Left ventricle myocardium superior (tissue), 1 donor: ENCODE data around the gene ZBTB17. TPM values are rescaled to one million over a fixed set of nuclear protein-coding genes. Genes with fewer than 3 reads are reported as not detected.
A peak's percentile ranks its signal among the peaks of the same experiment; 100 is the strongest.

Experiments used
- ATAC-seq: fragments of 200-7000 bp; cut with Tn5 transposase; one replicate; pipeline ENCODE4 v1.9.1; 2020; ENCODE audit warnings: mild to moderate bottlenecking, moderate library complexity
- DNase-seq: peaks from one replicate; pipeline ENCODE4 v3.0.0-alpha.2; 2020
- intact Hi-C: fragments of 100-400 bp; cut with micrococcal nuclease; formaldehyde crosslinking; loops from one replicate; pipeline ENCODE4 v1.11.0; 2022
- total RNA-seq: library from RNA; stranded (reverse); fragmentation: NEBNext Ultra II Directional; extraction: Animal tissue kit (Norgen Biotek cat#: 25700); gene quantifications from one replicate; pipeline ENCODE4 v1.2.1, GENCODE V29; 2021
- donor health status: DM: no; HTN: yes; CAD: no; lungs with severe emphysema.

The ZBTB17 gene
- total RNA-seq, 1 donor from 2014 or later, result 27.3 TPM

GRCh38 chr1:15942661-15943327 is 33.1 kb downstream of the ZBTB17 start:
- ATAC-seq (no peak), DNase-seq (no peak)

DNA sequence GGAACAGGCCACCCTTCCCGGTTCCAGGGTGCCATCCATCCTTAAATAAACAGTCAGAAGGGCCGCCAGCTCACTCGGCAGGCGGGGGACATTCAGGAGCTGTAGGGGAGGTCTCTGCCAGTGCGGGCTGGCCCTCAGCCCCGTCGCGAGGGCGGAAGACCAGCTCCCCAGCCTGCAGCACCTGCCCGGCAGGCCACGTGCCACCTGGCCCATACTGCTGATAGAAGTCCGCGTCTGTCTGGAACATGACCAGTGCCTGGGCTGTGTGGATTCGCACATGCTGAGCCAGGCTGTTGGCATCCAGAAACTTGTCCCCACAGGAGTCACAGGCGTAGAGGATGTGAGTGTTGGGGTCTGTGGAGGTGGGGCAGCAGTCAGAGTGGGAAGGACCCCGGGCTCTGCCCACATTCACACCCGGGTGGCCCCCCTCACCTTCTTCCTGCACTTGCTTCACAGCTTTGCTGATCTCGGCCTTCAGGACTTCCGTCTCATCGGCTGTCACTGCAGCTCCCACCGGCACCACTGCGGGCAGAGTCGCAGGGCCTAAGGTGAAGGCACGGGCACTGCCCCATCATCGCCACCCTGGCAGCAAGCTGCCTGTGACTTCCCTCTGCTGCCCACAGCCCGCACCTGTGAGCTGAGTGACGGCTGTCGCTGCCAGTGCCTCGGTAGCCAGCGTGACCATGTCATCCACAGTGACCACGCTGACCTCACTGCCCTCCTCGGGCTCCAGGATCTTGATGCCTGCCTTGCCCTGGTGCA is 33.8 kb downstream of the ZBTB17 start:
- DNase-seq, result no peak
- ATAC-seq, result no peak
- intact Hi-C loops, result no loop called here

More at GRCh38 chr1:15942661-15943327, 33.1 kb downstream of the ZBTB17 start:
- intact Hi-C loops, result no loop called here

GRCh38 chr1:15941044-15941840 is 34.7 kb downstream of the ZBTB17 start:
- ATAC-seq, result no peak
- no peak for DNase-seq
- intact Hi-C loops, result no loop called here

GRCh38 chr1:15940110-15941043 is 35.5 kb downstream of the ZBTB17 start:
- DNase-seq (no peak), ATAC-seq (no peak)
- intact Hi-C loops, result no loop called here

DNA sequence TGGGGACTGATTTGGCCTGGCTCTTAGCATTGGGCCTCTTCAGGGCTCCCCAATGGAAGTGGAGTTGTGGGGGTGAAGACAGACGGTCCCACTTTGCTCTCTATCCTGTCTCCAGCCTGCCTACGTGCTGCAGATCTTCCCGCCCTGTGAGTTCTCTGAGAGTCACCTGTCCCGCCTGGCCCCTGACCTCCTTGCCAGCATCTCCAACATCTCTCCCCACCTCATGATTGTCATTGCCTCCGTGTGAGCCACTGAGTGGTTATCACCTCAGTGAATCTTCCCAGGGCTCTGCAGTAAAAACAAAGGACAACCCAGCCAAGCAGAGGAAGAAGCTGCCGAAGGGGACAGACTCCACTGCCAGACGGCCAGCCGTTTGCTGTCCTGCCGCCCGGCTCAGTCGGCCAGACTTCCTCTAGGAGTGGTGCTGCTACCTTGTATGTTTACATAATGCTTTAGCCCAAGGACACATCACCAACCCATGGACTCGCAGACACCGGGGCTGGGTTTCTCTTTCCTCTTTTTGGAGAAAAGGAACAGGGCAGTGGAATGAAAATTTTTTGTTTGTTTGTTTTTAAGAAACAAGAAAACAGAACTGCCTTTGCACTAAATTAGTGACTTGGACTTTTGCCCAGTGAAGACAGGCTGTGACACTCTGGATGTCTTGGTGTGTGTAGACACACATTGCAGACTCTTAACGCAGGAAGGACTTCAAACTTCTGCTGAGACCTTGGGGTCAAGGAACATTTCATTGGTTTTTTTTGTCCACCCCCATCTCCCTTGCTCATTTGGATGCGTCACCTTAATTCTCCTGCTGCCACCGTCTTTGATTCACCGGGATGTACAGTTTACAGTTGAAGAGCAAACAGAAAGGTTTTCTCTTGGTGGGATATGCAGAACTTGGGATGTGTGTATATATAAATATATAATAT is 36.5 kb downstream of the ZBTB17 start:
- DNase-seq (no peak), ATAC-seq (peak; percentile 41)
- intact Hi-C loops, result no loop called here

GRCh38 chr1:15938628-15939161 is 37.2 kb downstream of the ZBTB17 start:
- intact Hi-C loops, result no loop called here
- DNase-seq, result no peak
- ATAC-seq, result no peak

DNA sequence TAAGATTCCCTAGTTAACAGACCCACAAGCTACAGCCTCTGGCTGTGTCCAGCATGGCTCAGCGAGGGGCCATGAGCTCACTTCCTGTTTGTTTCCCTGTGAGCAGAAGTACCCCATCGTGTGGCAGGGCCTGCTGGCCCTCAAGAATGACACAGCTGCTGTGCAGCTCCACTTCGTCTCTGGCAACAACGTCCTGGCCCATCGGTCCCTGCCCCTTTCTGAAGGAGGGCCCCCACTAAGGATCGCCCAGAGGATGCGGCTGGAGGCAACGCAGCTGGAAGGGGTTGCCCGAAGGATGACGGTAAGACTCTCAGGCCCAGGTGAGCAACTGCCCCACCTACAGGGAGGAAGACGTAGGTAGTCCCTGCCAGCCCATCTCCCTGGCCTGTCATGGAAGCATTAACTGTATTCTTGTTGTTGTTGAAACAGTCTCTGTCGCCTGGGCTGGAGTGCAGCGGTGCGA is 38.2 kb downstream of the ZBTB17 start:
- DNase-seq, result no peak

DNA sequence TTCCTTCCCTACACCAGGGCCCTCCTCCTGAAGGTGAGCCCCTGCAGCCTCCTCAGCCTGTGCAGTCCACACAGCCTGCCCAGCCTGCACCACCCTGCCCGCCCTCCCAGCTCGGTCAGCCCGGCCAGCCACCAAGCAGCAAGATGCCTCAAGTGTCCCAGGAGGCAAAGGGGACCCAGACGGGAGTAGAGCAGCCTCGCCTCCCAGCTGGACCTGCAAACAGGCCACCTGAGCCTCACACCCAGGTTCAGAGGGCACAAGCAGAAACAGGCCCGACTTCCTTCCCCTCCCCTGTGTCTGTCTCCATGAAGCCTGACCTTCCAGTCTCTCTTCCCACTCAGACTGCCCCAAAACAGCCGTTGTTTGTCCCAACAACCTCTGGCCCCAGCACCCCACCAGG is 38.8 kb downstream of the ZBTB17 start:
- intact Hi-C loops, result no loop called here
- no peak for DNase-seq
- no peak for ATAC-seq

More for the DNA sequence above, 38.2 kb downstream of the ZBTB17 start:
- ATAC-seq, result no peak
- intact Hi-C loops, result no loop called here

GRCh38 chr1:15936025-15936424 is 39.9 kb downstream of the ZBTB17 start:
- DNase-seq (no peak), ATAC-seq (no peak)
- intact Hi-C loops, result no loop called here

DNA sequence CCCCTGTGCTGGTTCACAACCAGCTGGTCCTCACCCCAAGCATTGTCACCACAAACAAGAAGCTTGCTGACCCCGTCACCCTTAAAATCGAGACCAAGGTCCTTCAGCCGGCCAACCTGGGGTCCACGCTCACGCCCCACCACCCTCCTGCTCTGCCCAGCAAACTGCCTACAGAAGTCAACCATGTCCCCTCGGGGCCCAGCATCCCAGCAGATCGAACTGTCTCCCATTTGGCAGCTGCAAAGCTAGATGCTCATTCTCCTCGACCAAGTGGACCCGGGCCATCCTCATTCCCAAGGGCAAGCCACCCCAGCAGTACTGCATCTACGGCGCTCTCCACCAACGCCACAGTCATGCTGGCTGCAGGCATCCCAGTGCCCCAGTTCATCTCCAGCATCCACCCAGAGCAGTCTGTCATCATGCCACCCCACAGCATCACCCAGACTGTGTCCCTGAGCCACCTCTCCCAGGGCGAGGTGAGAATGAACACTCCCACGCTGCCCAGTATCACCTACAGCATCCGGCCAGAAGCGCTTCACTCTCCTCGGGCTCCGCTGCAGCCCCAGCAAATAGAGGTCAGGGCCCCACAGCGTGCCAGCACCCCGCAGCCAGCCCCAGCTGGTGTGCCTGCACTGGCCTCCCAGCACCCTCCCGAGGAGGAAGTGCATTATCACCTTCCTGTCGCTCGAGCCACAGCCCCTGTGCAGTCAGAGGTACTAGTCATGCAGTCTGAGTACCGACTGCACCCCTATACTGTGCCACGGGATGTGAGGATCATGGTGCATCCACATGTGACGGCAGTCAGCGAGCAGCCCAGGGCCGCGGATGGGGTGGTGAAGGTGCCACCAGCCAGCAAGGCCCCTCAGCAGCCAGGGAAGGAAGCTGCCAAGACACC is 40.6 kb downstream of the ZBTB17 start:
- no peak for DNase-seq
- ATAC-seq, result no peak
- intact Hi-C loops, result no loop called here

- ATAC-seq, result no peak
- intact Hi-C loops, result no loop called here
Measured at GRCh38 chr1:15934211-15935055, 41.5 kb downstream of the ZBTB17 start.

GRCh38 chr1:15933684-15934083 is 42.2 kb downstream of the ZBTB17 start:
- DNase-seq (no peak), ATAC-seq (no peak)
- intact Hi-C loops, result no loop called here

More at GRCh38 chr1:15934211-15935055, 41.5 kb downstream of the ZBTB17 start:
- no peak for DNase-seq

DNA sequence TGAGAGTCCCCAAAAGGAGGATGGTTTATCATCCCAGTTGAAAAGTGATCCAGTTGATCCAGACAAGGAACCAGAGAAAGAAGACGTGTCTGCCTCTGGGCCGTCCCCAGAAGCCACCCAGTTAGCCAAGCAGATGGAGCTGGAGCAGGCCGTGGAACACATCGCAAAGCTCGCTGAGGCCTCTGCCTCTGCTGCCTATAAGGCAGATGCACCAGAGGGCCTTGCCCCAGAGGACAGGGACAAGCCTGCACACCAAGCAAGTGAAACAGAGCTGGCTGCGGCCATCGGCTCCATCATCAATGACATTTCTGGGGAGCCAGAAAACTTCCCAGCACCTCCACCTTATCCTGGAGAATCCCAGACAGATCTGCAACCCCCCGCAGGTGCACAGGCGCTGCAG is 43.3 kb downstream of the ZBTB17 start:
- ATAC-seq (no peak), DNase-seq (no peak)
- intact Hi-C loops, result no loop called here

- DNase-seq (no peak), ATAC-seq (no peak)
- intact Hi-C loops, result no loop called here
Measured at GRCh38 chr1:15931884-15932283, 44.0 kb downstream of the ZBTB17 start.

GRCh38 chr1:15931401-15931800 is 44.5 kb downstream of the ZBTB17 start:
- intact Hi-C loops, result no loop called here
- no peak for ATAC-seq

More at GRCh38 chr1:15931401-15931800, 44.5 kb downstream of the ZBTB17 start:
- DNase-seq, result no peak
